Measurements from ENCODE around the gene PKD1. TPM values are rescaled to one million over a fixed set of nuclear protein-coding genes. Genes with fewer than 3 reads are reported as not detected.

PKD1 gene
- total and polyA plus RNA-seq, 2 of the 13 experiments (the other 11 are each of a cell fraction or from before 2014, with no cell fraction given): 22.1 to 23.0 TPM

DNA sequence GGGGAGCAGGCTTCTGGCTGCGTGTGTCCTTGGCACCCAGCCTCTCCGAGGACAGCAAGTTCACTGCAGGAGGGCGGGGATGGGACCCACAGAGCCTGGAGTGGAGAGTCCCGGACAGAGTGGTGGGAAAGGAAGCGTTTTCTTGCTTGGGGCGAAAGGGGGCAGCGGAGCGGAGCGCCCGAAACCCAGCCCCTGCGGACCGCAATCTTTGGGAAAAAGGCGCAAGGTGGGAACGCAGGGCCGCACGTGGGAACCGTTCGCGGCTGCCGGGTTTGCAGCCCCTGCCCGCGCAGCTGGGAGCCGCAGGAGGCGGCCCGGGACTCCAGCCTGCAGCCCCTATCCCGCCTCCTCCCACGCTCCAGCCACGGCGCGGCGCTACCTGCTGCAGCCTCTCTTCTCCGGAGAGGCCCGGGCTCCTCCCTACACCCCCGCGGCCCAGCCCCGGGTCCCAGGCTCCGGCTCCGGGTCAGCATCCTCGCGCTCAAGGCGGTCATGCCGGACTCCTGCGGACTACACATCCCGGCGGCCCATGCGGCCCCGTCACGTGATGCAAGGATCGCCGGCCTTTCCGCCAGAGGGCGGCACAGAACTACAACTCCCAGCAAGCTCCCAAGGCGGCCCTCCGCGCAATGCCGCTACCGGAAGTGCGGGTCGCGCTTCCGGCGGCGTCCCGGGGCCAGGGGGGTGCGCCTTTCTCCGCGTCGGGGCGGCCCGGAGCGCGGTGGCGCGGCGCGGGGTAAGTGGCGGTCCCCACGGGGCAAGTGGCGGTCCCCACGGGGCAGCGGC, 88.2 kb downstream of the PKD1 start, which contains the start of the genes NTHL1 and TSC2 (continued):
- TF ChIP-seq, protein P1, sequence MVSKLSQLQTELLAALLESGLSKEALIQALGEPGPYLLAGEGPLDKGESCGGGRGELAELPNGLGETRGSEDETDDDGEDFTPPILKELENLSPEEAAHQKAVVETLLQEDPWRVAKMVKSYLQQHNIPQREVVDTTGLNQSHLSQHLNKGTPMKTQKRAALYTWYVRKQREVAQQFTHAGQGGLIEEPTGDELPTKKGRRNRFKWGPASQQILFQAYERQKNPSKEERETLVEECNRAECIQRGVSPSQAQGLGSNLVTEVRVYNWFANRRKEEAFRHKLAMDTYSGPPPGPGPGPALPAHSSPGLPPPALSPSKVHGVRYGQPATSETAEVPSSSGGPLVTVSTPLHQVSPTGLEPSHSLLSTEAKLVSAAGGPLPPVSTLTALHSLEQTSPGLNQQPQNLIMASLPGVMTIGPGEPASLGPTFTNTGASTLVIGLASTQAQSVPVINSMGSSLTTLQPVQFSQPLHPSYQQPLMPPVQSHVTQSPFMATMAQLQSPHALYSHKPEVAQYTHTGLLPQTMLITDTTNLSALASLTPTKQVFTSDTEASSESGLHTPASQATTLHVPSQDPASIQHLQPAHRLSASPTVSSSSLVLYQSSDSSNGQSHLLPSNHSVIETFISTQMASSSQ (IDR thresholded peaks at IDR 0.05; ENCODE audit: low read depth): no peak
- TF ChIP-seq, protein P1 (CRISPR knock-in tag; IDR thresholded peaks at IDR 0.05; ENCODE audit: borderline replicate concordance): no peak; the same call in 1 of the 2 replicates
- TF ChIP-seq, protein P2, sequence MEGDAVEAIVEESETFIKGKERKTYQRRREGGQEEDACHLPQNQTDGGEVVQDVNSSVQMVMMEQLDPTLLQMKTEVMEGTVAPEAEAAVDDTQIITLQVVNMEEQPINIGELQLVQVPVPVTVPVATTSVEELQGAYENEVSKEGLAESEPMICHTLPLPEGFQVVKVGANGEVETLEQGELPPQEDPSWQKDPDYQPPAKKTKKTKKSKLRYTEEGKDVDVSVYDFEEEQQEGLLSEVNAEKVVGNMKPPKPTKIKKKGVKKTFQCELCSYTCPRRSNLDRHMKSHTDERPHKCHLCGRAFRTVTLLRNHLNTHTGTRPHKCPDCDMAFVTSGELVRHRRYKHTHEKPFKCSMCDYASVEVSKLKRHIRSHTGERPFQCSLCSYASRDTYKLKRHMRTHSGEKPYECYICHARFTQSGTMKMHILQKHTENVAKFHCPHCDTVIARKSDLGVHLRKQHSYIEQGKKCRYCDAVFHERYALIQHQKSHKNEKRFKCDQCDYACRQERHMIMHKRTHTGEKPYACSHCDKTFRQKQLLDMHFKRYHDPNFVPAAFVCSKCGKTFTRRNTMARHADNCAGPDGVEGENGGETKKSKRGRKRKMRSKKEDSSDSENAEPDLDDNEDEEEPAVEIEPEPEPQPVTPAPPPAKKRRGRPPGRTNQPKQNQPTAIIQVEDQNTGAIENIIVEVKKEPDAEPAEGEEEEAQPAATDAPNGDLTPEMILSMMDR (CRISPR knock-in tag; IDR thresholded peaks at IDR 0.05): peak; percentile 54
- TF ChIP-seq ZNF816 (CRISPR knock-in tag; IDR thresholded peaks at IDR 0.05; ENCODE audit: borderline replicate concordance) (peak; percentile 76; the same call in 1 of the 2 replicates), TBX2 (CRISPR knock-in tag; IDR thresholded peaks at IDR 0.05; ENCODE audit: borderline replicate concordance) (peak; percentile 51; the same call in 1 of the 2 replicates), JUN (CRISPR knock-in tag; IDR thresholded peaks at IDR 0.05) (no peak), GZF1 (CRISPR knock-in tag; IDR thresholded peaks at IDR 0.05) (peak; percentile 59; the same call in 1 of the 2 replicates), SP1 (IDR thresholded peaks at IDR 0.05) (no peak), SP1 (CRISPR knock-in tag; IDR thresholded peaks at IDR 0.05) (peak; percentile 28; the same call in 1 of the 2 replicates), SNRNP70 (IDR thresholded peaks at IDR 0.05; ENCODE audit: low read depth, low read length) (no peak), ATAD3A (CRISPR knock-in tag; IDR thresholded peaks at IDR 0.05) (no peak), ZNF34 (CRISPR knock-in tag; IDR thresholded peaks at IDR 0.05; ENCODE audit: borderline replicate concordance) (peak; percentile 76; the same call in 1 of the 2 replicates), GPN1 (CRISPR knock-in tag; IDR thresholded peaks at IDR 0.05; ENCODE audit: borderline replicate concordance) (no peak), PHF8 (CRISPR knock-in tag; IDR thresholded peaks at IDR 0.05) (peak; percentile 75)
- TF ChIP-seq, protein P3, sequence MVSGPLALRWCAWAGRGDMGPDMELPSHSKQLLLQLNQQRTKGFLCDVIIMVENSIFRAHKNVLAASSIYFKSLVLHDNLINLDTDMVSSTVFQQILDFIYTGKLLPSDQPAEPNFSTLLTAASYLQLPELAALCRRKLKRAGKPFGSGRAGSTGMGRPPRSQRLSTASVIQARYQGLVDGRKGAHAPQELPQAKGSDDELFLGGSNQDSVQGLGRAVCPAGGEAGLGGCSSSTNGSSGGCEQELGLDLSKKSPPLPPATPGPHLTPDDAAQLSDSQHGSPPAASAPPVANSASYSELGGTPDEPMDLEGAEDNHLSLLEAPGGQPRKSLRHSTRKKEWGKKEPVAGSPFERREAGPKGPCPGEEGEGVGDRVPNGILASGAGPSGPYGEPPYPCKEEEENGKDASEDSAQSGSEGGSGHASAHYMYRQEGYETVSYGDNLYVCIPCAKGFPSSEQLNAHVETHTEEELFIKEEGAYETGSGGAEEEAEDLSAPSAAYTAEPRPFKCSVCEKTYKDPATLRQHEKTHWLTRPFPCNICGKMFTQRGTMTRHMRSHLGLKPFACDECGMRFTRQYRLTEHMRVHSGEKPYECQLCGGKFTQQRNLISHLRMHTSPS (CRISPR knock-in tag; IDR thresholded peaks at IDR 0.05; ENCODE audit: low read depth): peak; percentile 74; the same call in 1 of the 2 replicates
- TF ChIP-seq, protein P4, sequence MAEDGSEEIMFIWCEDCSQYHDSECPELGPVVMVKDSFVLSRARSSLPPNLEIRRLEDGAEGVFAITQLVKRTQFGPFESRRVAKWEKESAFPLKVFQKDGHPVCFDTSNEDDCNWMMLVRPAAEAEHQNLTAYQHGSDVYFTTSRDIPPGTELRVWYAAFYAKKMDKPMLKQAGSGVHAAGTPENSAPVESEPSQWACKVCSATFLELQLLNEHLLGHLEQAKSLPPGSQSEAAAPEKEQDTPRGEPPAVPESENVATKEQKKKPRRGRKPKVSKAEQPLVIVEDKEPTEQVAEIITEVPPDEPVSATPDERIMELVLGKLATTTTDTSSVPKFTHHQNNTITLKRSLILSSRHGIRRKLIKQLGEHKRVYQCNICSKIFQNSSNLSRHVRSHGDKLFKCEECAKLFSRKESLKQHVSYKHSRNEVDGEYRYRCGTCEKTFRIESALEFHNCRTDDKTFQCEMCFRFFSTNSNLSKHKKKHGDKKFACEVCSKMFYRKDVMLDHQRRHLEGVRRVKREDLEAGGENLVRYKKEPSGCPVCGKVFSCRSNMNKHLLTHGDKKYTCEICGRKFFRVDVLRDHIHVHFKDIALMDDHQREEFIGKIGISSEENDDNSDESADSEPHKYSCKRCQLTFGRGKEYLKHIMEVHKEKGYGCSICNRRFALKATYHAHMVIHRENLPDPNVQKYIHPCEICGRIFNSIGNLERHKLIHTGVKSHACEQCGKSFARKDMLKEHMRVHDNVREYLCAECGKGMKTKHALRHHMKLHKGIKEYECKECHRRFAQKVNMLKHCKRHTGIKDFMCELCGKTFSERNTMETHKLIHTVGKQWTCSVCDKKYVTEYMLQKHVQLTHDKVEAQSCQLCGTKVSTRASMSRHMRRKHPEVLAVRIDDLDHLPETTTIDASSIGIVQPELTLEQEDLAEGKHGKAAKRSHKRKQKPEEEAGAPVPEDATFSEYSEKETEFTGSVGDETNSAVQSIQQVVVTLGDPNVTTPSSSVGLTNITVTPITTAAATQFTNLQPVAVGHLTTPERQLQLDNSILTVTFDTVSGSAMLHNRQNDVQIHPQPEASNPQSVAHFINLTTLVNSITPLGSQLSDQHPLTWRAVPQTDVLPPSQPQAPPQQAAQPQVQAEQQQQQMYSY (CRISPR knock-in tag; IDR thresholded peaks at IDR 0.05): peak; percentile 83
